Measurements from ENCODE around the gene SH2D1A.
"Not testable (repeated sequence)": the region's sequence is repeated elsewhere in the genome, so short reads cannot be mapped to it uniquely, and the experiment has no call there.

DNA sequence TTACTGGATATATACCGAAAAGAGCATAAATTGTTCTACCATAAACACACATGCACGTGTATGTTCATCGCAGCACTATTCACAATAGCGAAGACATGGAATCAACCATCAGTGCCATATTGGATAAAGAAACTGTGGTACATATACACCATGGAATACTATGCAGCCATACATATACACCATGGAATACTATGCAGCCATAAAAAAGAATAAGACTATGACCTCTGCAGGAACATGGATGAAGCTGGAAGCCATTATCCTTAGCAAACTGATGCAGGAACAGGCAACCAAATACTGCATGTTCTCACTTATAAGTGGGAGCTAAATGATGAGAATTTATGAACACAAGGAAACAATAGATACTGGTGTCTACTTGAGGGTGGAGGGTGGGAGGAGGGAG lies 47.0 kb upstream of the SH2D1A start:
- TF ChIP-seq, protein P1, sequence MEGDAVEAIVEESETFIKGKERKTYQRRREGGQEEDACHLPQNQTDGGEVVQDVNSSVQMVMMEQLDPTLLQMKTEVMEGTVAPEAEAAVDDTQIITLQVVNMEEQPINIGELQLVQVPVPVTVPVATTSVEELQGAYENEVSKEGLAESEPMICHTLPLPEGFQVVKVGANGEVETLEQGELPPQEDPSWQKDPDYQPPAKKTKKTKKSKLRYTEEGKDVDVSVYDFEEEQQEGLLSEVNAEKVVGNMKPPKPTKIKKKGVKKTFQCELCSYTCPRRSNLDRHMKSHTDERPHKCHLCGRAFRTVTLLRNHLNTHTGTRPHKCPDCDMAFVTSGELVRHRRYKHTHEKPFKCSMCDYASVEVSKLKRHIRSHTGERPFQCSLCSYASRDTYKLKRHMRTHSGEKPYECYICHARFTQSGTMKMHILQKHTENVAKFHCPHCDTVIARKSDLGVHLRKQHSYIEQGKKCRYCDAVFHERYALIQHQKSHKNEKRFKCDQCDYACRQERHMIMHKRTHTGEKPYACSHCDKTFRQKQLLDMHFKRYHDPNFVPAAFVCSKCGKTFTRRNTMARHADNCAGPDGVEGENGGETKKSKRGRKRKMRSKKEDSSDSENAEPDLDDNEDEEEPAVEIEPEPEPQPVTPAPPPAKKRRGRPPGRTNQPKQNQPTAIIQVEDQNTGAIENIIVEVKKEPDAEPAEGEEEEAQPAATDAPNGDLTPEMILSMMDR (IDR thresholded peaks at IDR 0.05): not testable (repeated sequence)
- TF ChIP-seq EZH2 (IDR thresholded peaks at IDR 0.05; ENCODE audit: borderline replicate concordance, insufficient read depth, low read depth, low read length, poor library complexity, severe bottlenecking): not testable (repeated sequence)
